Measurements from ENCODE around the gene PDE6A. TPM values are rescaled to one million over a fixed set of nuclear protein-coding genes. Genes with fewer than 3 reads are reported as not detected.

Gene PDE6A
- total RNA-seq, 1 donor from 2014 or later: not detected

DNA sequence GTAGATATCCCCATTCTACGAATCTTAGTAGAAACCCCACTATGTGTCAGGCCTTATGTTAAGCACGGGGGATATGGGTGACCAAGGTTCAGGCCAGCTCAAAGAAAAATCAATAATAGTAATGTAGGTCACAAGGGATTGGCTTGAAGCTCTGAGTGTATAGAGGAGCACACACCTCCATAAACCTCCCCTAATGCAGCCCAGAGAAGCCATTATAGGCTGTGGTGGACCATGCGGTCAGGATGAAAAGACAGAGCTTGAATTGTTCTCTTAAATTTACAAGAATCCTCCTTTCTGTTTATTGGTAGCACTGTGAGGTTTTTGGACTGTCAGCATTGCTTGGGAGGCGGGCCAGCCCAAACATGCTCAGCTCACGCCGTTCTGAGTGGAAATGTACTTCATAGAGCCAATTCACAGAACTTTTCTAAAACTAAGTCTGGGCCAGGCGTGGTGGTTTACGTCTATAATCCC is 9.1 kb downstream of the PDE6A start:
- peaks cover 15% of the 10 kb centered on the region for H3K27me3 Mint-ChIP-seq
- ATAC-seq (ENCODE audit: low read depth) (no peak), DNase-seq (no peak)
- ChIA-PET CTCF (no interaction called here), POLR2A (no interaction called here)
- no peak overlapping the region for H3K4me3 Mint-ChIP-seq
- H3K27ac Mint-ChIP-seq: no peak overlapping the region
- intact Hi-C loops (cut with micrococcal nuclease): no loop called here
- H3K9me3 Mint-ChIP-seq: no peaks in the 10 kb centered on the region
- TF ChIP-seq, protein P1, sequence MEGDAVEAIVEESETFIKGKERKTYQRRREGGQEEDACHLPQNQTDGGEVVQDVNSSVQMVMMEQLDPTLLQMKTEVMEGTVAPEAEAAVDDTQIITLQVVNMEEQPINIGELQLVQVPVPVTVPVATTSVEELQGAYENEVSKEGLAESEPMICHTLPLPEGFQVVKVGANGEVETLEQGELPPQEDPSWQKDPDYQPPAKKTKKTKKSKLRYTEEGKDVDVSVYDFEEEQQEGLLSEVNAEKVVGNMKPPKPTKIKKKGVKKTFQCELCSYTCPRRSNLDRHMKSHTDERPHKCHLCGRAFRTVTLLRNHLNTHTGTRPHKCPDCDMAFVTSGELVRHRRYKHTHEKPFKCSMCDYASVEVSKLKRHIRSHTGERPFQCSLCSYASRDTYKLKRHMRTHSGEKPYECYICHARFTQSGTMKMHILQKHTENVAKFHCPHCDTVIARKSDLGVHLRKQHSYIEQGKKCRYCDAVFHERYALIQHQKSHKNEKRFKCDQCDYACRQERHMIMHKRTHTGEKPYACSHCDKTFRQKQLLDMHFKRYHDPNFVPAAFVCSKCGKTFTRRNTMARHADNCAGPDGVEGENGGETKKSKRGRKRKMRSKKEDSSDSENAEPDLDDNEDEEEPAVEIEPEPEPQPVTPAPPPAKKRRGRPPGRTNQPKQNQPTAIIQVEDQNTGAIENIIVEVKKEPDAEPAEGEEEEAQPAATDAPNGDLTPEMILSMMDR (IDR thresholded peaks at IDR 0.05): no peak
- no peaks in the 10 kb centered on the region for H3K36me3 Mint-ChIP-seq (ENCODE audit: low read depth)
- no peaks in the 10 kb centered on the region for H3K4me1 Mint-ChIP-seq

DNA sequence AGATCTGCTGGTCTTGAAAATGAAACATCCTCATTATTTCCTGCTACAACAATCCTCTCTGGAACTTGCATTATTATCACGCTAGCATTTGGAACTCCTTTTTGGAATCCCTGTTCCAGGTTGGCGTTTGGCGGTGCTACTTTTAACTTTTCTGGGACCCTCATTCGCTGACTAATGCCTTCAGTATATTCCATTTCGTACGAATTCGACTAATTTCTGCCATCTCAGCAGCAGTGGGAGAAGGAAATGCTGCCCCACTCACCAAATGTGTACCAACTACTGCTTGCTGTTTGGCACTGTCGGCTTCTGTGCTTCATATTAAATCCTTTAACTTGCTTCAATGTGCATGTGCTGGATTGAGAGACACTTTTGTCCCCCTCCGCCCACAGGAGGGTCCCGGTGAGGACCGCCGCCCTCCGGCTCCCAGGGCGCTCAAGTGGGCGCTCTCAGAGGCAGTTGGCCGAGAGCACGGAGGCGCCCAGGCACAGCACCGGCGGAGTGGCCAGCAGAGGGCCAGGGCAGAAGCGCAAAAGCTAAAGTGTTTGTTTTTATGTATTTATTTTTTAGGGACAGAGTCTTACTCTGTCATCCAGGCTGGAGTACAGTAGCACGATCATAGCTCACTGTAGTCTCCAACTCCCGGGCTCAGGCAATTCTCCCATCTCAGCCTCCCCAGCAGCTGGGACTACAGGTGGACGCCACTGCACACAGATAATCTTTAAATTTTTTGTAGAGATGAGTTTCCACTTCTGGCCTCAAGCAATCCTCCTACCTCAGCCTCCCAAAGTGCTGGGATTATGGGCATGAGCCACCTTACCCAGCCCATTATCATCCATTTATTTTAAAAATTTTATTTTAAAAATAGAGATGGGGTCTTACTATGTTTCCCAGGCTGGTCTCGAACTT is 11.9 kb downstream of the PDE6A start:
- ATAC-seq (ENCODE audit: low read depth) (no peak), DNase-seq (no peak)
- ChIA-PET POLR2A (no interaction called here), CTCF (no interaction called here)
- Mint-ChIP-seq H3K9me3 (no peaks in the 10 kb centered on the region), H3K27me3 (peaks cover 18% of the 10 kb centered on the region), H3K27ac (no peak overlapping the region), H3K4me3 (no peak overlapping the region), H3K36me3 (ENCODE audit: low read depth) (no peaks in the 10 kb centered on the region), H3K4me1 (no peaks in the 10 kb centered on the region)
- TF ChIP-seq, protein P1 (IDR thresholded peaks at IDR 0.05): no peak
- intact Hi-C loops (cut with micrococcal nuclease): no loop called here

DNA sequence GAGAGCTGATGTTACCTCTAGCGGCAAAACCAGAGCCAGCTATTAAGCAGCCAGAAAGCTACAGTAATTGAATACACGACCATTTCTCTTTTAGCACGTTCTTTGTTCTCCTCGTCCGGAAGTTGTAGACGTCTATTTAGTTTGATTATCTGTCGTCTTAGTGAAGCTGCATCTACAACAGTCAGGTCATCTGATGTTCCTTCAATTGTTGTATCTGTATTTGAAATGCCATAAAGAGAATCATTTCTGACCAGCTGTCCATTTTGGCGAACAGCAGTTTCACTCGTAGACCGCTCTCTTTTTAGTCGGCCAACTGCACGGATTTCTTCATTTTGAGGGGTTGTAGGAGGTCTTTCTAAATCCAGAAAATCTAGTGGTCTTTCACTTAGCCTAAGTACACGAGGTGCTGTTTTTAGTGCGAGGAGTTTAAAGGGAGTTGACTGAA is 12.6 kb downstream of the PDE6A start:
- ChIA-PET POLR2A (no interaction called here), CTCF (no interaction called here)
- no peak for ATAC-seq (ENCODE audit: low read depth)
- H3K4me1 Mint-ChIP-seq: no peaks in the 10 kb centered on the region
- no peaks in the 10 kb centered on the region for H3K36me3 Mint-ChIP-seq (ENCODE audit: low read depth)
- peaks cover 16% of the 10 kb centered on the region for H3K27me3 Mint-ChIP-seq
- DNase-seq: no peak
- no peak overlapping the region for H3K4me3 Mint-ChIP-seq
- H3K27ac Mint-ChIP-seq: no peak overlapping the region
- intact Hi-C loops (cut with micrococcal nuclease): no loop called here
- no peaks in the 10 kb centered on the region for H3K9me3 Mint-ChIP-seq
- TF ChIP-seq, protein P1 (IDR thresholded peaks at IDR 0.05): no peak

GRCh38 chr5:149930749-149931574 is 13.6 kb downstream of the PDE6A start:
- Mint-ChIP-seq H3K4me3 (no peak overlapping the region), H3K4me1 (no peaks in the 10 kb centered on the region), H3K36me3 (ENCODE audit: low read depth) (no peaks in the 10 kb centered on the region), H3K27ac (no peak overlapping the region), H3K9me3 (no peaks in the 10 kb centered on the region), H3K27me3 (peaks cover 16% of the 10 kb centered on the region)
- TF ChIP-seq, protein P1 (IDR thresholded peaks at IDR 0.05): no peak
- intact Hi-C loops (cut with micrococcal nuclease): no loop called here
- no peak for ATAC-seq (ENCODE audit: low read depth)
- CTCF ChIA-PET: interaction anchor here (1.2 kb wide), 1 partner anchor 59 kb away, joined by 3 read pairs; no protein-coding TSS in a partner anchor
- POLR2A ChIA-PET: no interaction called here
- DNase-seq: no peak
